GM11168 (cell line): ENCODE measurements around the gene XAGE1A.
"Not testable (repeated sequence)": the region's sequence is repeated elsewhere in the genome, so short reads cannot be mapped to it uniquely, and the experiment has no call there.

Experiments
- in situ Hi-C: fragments of 300-500 bp; cut with MboI; formaldehyde crosslinking; loops from one replicate; pipeline ENCODE4 v1.12.0; 2022; ENCODE audit warnings: low sequenced_read_pairs; ENCODE audit not compliant: unreplicated experiment

The XAGE1A gene

DNA sequence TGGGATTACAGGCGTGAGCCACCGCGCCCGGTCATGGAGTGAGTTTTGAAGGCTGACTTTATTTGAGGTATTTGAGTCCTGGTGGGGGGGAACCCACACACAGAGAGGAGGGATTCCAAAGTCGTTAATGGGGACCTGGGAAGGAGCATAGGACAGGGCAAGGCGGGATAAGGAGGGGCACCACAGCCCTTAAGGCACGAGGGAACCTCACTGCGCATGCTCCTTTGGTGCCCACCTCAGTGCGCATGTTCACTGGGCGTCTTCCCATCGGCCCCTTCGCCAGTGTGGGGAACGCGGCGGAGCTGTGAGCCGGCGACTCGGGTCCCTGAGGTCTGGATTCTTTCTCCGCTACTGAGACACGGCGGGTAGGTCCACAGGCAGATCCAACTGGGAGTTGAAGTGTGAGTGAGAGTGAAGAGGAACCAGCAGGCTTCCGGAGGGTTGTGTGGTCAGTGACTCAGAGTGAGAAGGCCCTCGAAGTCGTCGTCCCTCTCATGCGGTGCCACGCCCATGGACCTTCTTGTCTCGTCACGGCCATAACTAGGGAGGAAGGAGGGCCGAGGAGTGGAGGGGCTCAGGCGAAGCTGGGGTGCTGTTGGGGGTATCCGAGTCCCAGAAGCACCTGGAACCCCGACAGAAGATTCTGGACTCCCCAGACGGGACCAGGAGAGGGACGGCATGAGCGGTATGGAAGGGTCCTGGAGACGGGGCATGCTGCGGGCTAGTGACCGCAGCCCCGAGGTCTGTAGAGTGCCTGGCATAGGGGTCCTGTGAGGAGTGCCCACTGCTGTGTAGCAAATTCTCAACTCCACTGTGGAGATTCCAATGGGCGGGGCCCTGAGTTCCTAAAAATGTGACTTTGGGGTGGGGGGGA is at the start of gene XAGE1A:
Gene XAGE1A (plus strand): TSS at position 264 of the 874 bp plus-strand sequence. CDS start 1,554 bp downstream, outside the sequence.
- in situ Hi-C loops, result not testable (repeated sequence)

- in situ Hi-C loops, result not testable (repeated sequence)
Observed at GRCh38 chrX:52452031-52452430, 43.6 kb upstream of the XAGE1A start.

GRCh38 chrX:52471301-52471700 is 24.3 kb upstream of the XAGE1A start:
- in situ Hi-C loops, result not testable (repeated sequence)

DNA sequence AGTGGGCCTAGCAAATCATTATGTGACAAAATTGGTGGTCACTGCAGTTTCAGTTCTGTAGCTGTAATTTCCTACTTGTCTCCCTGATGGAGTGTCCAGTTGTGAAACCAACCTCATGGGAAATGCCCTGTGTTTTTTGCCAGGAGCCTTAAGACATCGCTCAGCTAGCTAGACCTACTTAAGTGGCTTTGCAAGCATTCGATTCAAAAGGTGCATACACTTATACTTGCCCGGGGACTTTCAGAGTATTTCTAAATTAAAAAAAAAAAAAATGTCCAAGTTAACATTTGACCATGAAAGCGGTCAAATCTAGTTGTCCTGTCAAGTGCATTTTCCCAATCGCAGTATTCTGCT is 788 bp downstream of the XAGE1A start:
- in situ Hi-C loops, result not testable (repeated sequence)

DNA sequence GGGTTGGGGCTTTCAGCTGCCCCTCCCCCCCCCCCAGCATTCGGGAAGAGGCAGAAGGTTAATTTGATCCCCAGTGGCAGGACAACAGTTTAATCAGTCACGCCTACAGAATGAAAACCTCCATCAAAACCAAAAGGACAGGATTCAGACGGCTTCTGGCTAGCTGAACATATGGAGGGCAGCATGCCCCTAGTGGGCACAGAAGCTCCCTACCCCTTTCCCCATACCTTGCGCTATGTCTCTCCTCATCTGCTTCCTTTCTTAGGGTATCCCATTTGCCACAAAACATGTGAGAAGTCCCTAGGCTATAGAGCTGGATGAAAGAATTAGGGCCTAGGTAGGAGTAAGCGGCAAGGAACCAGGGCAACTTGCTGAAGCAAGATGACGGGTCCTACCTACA is 5.8 kb downstream of the XAGE1A start:
- in situ Hi-C loops, result not testable (repeated sequence)

DNA sequence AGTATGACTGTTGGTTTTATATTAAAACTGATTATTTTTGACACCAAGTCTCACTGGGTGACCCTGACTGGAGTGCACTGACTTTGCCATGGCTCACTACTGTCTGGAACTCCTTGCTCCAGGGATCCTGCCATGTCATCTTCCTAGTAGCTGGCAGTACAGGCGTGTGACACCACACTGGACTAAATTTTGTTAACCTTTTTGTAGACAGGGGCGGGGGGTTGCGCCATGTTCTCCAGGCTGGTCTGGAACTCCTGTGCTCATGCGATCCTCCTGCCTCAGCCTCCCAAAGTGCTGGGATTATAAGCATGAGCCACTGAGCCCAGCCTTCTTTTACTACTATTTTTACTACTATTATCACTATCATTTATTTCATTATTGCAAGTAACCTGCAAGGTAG is 8.9 kb downstream of the XAGE1A start:
- in situ Hi-C loops, result no loop called here

- in situ Hi-C loops, result no loop called here
Observed at GRCh38 chrX:52507331-52507730, 11.7 kb downstream of the XAGE1A start.

GRCh38 chrX:52509916-52510315 is 14.3 kb downstream of the XAGE1A start:
- in situ Hi-C loops, result no loop called here

GRCh38 chrX:52511126-52511525 is 15.5 kb downstream of the XAGE1A start:
- in situ Hi-C loops, result not testable (repeated sequence)

DNA sequence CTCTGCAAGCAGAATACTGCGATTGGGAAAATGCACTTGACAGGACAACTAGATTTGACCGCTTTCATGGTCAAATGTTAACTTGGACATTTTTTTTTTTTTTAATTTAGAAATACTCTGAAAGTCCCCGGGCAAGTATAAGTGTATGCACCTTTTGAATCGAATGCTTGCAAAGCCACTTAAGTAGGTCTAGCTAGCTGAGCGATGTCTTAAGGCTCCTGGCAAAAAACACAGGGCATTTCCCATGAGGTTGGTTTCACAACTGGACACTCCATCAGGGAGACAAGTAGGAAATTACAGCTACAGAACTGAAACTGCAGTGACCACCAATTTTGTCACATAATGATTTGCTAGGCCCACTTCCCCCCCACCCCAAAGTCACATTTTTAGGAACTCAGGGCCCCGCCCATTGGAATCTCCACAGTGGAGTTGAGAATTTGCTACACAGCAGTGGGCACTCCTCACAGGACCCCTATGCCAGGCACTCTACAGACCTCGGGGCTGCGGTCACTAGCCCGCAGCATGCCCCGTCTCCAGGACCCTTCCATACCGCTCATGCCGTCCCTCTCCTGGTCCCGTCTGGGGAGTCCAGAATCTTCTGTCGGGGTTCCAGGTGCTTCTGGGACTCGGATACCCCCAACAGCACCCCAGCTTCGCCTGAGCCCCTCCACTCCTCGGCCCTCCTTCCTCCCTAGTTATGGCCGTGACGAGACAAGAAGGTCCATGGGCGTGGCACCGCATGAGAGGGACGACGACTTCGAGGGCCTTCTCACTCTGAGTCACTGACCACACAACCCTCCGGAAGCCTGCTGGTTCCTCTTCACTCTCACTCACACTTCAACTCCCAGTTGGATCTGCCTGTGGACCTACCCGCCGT is 20.7 kb downstream of the XAGE1A start:
- in situ Hi-C loops, result not testable (repeated sequence)

DNA sequence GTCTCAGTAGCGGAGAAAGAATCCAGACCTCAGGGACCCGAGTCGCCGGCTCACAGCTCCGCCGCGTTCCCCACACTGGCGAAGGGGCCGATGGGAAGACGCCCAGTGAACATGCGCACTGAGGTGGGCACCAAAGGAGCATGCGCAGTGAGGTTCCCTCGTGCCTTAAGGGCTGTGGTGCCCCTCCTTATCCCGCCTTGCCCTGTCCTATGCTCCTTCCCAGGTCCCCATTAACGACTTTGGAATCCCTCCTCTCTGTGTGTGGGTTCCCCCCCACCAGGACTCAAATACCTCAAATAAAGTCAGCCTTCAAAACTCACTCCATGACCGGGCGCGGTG is 21.3 kb downstream of the XAGE1A start, which contains the start of gene XAGE1B:
Gene XAGE1B (minus strand): TSS at position 77 of the 339 bp plus-strand sequence. CDS start 1,536 bp downstream, outside the sequence.
- in situ Hi-C loops, result not testable (repeated sequence)

DNA sequence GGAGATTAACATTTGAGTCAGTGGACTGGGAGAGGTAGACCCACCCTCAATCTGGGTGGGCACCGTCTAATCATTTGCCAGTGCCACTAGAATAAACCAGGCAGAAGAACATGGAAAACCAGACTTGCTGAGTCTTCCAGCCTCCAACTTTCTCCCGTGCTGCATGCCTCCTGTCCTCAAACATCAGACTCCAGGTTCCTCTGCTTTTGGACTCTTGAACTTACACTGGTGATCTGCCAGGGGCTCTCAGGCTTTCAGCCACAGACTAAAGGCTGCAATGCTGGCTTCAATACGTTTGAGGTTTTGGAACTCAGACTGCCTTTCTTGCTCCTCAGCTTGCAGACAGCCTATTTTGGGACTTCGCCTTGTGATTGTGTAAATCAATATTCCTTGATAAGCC is 45.4 kb downstream of the XAGE1A start:
- in situ Hi-C loops, result not testable (repeated sequence)

- in situ Hi-C loops, result no loop called here
Observed at GRCh38 chrX:52542311-52542710, 46.7 kb downstream of the XAGE1A start.

DNA sequence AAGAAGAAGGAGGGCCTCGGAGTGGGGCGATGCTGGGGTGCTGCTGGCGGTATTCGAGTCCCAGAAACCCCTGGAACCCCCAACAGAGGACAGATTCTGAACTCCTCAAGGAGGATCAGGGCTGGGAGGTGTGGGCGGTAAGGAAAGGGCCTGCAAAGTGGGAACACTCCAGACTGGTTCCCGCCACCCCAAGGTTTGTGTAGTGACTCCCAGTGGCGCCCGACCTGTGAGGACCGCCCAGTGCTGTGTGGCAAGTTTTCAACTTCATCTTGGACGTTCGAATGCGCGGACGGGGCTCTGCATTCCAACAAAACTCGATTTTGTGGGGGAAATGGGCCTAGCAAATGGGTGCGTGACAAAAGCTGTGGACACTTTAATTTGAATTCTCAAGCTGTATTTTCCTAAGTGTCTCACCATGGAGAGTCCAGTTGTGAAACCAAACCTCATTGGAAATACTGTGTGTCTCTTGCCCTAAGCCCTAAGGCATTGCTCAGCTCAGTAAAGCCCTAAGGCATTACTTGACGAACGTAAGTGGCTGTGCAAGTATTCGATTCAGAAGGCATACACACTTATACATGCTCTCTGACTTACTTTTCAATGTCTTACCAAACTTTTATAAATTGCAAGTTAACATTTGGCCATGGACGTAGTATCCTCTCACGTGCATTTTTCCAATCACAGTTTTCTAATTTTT is 48.7 kb downstream of the XAGE1A start:
- in situ Hi-C loops, result no loop called here

GRCh38 chrX:52548769-52549168 is 53.2 kb downstream of the XAGE1A start:
- in situ Hi-C loops, result not testable (repeated sequence)
